EH (cell line): ENCODE data around the gene RBBP8NL.

Experiments
- DNase-seq: peaks from one replicate; pipeline ENCODE4 v3.0.0-alpha.2; 2015; ENCODE audit warnings: low read depth

The RBBP8NL gene

GRCh38 chr20:62408055-62408454, 19.3 kb downstream of the RBBP8NL start:
- no peak for DNase-seq

- peak; percentile 93 for DNase-seq
Measured at GRCh38 chr20:62407221-62407992, 19.9 kb downstream of the RBBP8NL start, which contains the start of gene CABLES2. TSS of gene CABLES2 (minus strand) at chr20:62407285. CDS start at chr20:62407276, 9 bp downstream.

- no peak for DNase-seq
Measured at GRCh38 chr20:62406635-62407176, 20.6 kb downstream of the RBBP8NL start.

GRCh38 chr20:62405981-62406513, 21.3 kb downstream of the RBBP8NL start:
- DNase-seq, result no peak

GRCh38 chr20:62405108-62405980, 22.0 kb downstream of the RBBP8NL start:
- DNase-seq, result peak; percentile 46

- DNase-seq, result no peak
Measured at GRCh38 chr20:62404761-62405107, 22.6 kb downstream of the RBBP8NL start.

GRCh38 chr20:62404112-62404665, 23.1 kb downstream of the RBBP8NL start:
- no peak for DNase-seq

GRCh38 chr20:62403331-62403730, 24.0 kb downstream of the RBBP8NL start:
- no peak for DNase-seq

GRCh38 chr20:62402456-62403150, 24.7 kb downstream of the RBBP8NL start:
- no peak for DNase-seq

GRCh38 chr20:62401331-62401779, 26.0 kb downstream of the RBBP8NL start:
- no peak for DNase-seq

GRCh38 chr20:62400541-62400940, 26.8 kb downstream of the RBBP8NL start:
- DNase-seq, result no peak

GRCh38 chr20:62400021-62400420, 27.3 kb downstream of the RBBP8NL start:
- no peak for DNase-seq

GRCh38 chr20:62398120-62398821, 29.1 kb downstream of the RBBP8NL start:
- DNase-seq, result no peak

GRCh38 chr20:62396367-62397239, 30.7 kb downstream of the RBBP8NL start:
- no peak for DNase-seq

- peak; percentile 11 for DNase-seq
Measured at GRCh38 chr20:62395311-62396242, 31.8 kb downstream of the RBBP8NL start.

- DNase-seq, result no peak
Measured at GRCh38 chr20:62394248-62395245, 32.8 kb downstream of the RBBP8NL start.

- DNase-seq, result no peak
Measured at GRCh38 chr20:62393830-62394229, 33.5 kb downstream of the RBBP8NL start.

- no peak for DNase-seq
Measured at GRCh38 chr20:62393335-62393665, 34.0 kb downstream of the RBBP8NL start.
